Measurements from ENCODE around the gene TMEM198.

TMEM198 gene

DNA sequence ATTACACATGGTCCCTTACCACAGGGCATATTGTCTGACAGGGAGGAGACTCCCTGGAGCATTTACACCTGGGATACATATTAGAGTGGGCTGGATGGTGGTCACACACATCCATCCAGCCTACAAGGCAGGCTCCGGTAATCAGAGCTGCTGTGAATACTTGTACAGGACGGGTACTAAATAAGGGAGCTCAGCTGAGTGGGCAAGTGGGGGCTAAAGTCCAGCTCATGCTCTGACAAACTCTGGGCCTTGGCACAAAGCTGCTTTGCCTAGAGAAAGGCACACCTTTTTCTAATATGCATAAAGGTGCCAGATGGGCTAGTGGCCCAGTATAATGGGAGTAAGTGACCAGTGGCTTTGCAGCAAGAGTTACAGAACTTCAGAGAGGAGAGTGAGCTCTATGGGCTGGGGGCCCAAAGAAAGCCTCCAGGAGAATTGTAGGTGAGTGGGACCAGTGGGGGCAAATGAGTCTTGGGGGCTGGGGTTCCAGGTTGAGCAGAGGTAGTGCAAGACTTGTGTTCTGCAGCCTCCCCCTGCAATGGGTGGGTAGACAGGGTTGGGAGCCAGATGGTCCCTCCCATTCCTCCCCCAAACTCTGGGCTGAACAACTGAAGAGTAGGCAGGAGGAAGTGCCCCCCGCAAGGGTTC lies 1.6 kb downstream of the TMEM198 start:
- DNase-seq (ENCODE audit: low read depth) = no peak

DNA sequence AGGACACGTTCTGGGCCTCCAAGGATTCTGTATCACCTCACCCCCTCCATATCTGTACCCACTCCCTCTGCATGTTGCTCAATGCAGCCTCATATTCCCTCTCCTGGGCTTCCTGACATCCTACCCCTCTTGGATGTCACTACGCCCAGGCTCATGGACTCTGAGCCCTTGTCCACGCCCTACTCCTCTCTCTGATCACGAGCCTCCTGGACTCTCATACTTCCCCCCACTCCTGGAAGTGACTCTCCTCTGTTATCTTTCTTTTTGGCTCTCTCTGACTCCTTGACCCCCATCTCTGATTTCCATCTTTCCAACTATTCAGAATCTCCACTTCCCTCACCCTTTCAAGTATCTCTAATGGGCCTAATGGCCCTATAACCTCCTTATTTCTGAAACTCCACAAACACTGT lies 2.1 kb downstream of the TMEM198 start:
- no peak for DNase-seq (ENCODE audit: low read depth)

DNA sequence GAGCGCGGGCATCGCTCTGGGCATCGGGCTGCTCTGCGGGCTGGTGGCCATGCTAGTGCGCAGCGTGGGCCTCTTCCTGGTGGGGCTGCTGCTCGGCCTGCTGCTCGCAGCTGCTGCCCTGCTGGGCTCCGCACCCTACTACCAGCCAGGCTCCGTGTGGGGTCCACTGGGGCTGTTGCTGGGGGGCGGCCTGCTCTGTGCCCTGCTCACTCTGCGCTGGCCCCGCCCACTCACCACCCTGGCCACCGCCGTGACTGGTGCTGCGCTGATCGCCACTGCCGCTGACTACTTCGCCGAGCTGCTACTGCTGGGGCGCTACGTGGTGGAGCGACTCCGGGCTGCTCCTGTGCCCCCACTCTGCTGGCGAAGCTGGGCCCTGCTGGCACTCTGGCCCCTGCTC lies 3.8 kb downstream of the TMEM198 start:
- no peak for DNase-seq (ENCODE audit: low read depth)

GRCh38 chr2:219548990-219549389 lies 5.2 kb downstream of the TMEM198 start:
- no peak for DNase-seq (ENCODE audit: low read depth)

DNA sequence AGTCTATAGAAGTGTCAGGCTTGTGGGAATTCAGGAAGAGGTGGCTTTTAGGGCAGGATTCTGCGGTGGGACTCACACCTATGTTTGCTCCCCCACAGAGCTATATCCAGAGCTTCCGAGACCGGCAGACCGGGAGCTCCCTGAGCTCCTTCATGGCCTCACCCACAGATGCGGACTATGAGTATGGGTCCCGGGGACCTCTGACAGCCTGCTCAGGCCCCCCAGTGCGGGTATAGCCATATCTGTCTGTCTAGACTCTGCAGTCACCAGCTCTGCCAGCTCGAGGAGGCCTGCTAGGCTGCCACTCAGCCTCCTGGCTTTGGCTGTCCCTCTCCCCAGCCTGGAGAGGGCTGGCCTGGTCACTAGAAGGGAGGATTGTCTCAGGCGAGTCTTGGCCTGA lies 5.8 kb downstream of the TMEM198 start:
- DNase-seq (ENCODE audit: low read depth) = no peak

DNA sequence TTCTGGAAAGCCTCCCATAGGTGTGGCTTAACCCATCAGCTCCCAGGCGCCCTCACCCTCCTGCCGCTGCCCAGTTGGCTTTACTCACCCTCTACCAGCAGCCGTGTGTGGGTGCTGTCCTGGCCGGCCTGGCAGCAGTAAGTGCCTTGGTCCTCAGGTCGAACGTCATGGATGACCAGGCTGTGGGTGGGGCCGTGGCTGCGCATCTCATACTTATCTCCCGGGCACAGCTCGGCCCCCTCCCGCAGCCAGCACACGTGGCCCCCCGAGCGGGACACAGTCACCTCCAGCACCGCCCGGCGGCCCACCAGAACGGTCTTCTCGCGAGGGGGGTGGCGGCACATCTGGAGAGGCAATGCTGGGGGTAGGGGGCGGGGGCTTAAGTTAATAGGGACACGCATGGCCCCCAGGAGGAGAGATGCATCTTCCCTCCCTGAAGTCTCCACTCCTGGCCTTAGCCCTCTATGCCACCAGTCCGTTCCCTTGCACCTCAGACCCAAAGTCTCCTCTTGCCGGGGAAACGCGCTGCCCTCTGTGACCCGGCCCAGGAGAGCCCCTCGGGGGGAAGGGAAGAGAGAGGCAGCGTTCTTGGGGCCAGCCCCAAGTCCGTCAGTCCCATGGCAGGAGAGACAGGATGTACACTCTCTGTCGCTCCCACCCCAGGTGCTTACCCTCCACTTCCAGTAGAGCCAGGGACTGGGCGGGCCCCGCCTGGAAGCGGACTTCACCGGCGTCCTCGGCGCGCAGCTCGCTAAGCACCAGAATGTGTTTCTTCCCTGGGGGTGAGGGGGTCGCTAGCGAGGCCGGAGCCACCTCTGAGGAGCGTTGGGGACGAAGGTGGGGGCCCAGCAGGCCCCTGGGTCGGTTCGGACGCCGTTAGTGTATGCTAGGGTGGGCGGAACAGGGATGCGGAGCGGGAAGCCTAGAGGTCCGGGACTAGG lies 7.9 kb downstream of the TMEM198 start:
- no peak for DNase-seq (ENCODE audit: low read depth)

GRCh38 chr2:219552382-219553167 lies 8.7 kb downstream of the TMEM198 start:
- peak; percentile 69 for DNase-seq (ENCODE audit: low read depth)

GRCh38 chr2:219553168-219553417 lies 9.3 kb downstream of the TMEM198 start:
- no peak for DNase-seq (ENCODE audit: low read depth)

- DNase-seq (ENCODE audit: low read depth) = no peak
Observed at GRCh38 chr2:219553463-219553963, 9.7 kb downstream of the TMEM198 start.

- no peak for DNase-seq (ENCODE audit: low read depth)
Observed at GRCh38 chr2:219554350-219554749, 10.5 kb downstream of the TMEM198 start.

- DNase-seq (ENCODE audit: low read depth) = no peak
Observed at GRCh38 chr2:219555956-219556355, 12.1 kb downstream of the TMEM198 start.

DNA sequence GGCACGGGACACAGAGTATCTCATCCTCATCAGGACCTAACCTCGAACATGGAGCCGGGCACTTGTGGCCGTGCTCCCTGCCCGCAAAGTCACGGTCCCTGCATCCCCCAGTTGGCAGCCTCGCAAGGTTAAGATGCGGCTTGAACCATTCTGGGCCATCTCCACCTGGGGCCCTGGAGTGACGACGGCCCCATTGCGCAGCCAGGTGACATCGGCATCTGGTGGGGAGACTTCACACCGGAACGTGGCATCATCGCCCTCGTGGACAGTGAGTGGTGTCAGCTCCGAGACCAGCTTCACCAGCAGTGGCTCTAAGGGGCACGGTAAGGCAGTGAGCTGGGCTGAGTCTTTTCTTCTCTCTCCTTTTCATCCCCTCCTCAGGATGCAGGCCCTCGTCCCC lies 12.6 kb downstream of the TMEM198 start:
- DNase-seq (ENCODE audit: low read depth) = no peak

- DNase-seq (ENCODE audit: low read depth) = no peak
Observed at GRCh38 chr2:219557320-219557719, 13.5 kb downstream of the TMEM198 start.

DNA sequence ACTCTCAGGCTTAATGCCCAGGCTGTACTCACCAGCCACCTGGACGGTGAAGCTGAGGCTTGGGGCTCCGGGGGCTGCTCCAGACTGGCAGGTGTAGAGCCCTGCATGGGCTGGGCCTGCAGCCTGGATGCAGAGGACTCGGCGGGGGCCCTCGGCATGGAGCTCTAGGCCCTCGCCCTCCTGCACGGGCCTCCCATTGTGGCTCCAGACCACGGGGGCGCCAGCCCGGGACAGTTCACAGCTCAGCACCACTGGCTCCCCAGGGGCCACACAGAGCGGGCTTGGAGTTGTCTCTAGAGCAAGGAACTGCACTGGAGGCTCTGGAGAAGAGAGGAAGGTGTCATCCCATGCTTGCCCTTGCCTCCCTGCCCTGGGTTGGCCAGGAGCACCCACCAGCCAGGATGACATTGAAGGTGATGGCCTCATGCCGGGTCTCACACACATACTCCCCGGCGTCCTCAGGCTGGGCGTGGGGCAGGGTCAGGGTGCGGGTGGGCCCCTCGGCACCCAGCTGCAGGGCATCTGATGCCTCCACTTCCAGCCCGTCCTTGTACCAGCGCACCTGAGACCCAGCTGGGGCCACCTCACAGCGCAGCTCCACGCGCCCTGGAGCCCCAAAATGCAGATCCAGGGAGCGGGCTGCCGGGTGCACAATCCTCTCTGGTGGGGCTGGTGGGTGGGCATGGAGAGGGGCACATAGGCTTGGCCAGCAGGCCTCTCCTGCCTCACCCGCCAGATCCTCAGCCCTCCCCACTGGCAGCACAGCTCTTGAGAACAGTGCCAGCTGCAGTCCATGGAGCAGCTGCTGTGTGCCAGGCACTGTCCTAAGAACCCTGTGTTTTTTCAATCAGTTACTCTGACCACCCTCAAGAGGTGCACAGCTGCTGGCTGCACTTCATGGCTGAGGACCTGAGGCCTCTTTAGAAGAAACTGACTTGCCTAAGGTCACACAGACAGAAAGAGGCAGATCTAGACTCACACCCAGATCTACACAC lies 14.3 kb downstream of the TMEM198 start:
- DNase-seq (ENCODE audit: low read depth) = no peak

DNA sequence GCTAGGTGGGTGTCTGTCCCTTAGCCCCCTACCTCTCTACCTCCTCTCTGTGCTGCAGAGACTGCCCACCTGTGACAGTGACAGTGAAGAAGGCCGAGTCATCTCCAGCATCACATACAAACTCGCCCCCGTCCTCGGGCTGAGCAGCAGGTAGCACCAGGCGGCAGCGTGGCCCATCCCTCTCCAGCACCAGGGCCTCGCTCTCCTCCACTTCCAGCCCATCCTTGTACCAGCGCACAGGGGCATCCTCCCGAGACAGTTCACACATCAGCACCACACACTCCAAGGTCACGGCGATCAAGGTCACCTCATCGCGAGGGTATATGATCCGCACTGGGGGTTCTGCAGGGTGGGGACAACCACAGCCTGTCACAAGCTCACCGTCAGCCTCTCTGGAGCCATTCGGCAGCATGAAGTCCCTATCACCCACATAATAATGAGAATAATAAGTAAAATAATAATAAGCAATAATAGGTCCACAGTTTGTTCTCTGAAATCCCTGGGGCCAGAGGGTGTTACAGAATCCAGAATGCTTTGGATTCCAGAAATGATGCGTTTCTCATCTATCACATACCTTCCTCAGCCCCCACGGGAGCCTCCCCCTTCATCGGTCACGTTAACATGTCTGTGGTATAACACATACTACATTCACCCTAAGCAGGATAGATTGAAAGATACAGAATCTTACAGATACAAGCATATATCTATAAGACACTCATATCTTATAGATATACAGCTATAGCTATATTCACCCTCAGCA lies 15.5 kb downstream of the TMEM198 start:
- no peak for DNase-seq (ENCODE audit: low read depth)

DNA sequence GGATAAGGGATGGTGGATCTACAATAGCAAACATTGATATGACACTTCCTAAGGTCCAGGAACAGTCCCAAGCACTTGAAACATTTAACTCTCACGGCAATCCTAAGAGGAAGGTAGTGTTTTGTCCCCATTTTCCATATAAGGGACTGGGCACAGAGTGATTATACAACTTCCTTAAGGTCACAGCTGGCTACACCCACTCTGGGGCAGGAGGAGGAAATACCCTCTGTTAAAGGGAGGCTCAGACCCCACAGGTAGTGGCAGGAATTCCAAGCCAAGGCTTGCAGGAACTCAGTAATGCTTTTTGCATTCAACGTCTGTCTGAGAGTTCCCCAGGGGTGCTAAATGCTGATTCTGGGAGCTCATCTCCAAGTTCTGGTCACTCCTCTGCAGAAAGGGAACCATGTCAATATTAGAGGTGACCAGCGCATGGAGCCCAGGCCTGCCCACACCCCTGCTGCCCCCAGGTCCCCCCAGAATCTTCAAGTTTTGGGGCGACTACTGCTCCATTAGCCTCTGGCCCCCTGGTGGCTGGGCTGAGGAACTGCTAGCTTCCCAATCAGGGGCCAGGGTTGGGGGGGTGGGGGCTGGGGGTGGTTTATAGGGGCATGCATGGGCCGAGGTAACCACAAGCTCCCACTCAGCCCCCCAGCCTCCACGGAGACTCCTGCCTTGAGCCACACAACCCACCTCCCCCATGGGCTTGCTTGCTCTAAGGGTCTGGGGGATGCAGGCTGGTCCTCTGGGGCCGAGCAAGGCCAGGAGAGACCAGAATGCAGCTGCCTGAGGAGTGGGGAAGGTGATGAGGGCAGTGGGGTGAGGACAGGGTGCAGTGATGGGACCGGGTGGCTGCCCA lies 16.4 kb downstream of the TMEM198 start:
- no peak for DNase-seq (ENCODE audit: low read depth)

DNA sequence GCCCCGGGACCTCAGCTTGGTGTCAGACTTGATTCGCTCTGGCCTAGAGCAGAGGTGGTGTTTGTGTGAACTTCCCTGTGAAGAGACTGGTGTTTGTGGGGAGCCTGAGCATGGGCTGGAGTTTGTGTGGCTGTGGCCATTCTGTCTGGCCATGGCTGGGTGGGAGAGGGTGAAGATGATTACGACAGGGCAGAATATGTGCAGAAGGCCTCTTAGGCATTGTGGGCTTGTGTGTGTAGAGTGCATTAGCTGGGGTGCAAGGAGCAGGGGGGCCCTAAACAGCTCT lies 17.0 kb downstream of the TMEM198 start:
- no peak for DNase-seq (ENCODE audit: low read depth)

GRCh38 chr2:219561179-219562048 lies 17.6 kb downstream of the TMEM198 start:
- DNase-seq (ENCODE audit: low read depth) = no peak

Measured in activated gamma-delta T cell treated with anti-CD3 and anti-CD28 coated beads, Interleukin-2, amount 50 U/mL, for 16 hours (primary cell).